Breast epithelium (tissue), 3 donors: Measurements from ENCODE around the gene HFE.

ENCODE experiments used
- CTCF ChIP-seq, 3 donors: fragments of 450-650 bp; IDR thresholded peaks; one replicate each; pipeline ENCODE4 v1.5.1; 2016 to 2017; ENCODE audit warnings: antibody characterized with exemption in 3 of 3, mild to moderate bottlenecking in 3 of 3, moderate library complexity in 3 of 3
- POLR2A ChIP-seq: fragments of 450-650 bp; IDR thresholded peaks from one replicate; pipeline ENCODE4 v1.6.1; 2016; ENCODE audit warnings: antibody characterized with exemption, mild to moderate bottlenecking, moderate library complexity
- POLR2AphosphoS5 ChIP-seq, 3 donors: sonication (generic); formaldehyde crosslinking; IDR thresholded peaks; one replicate each; pipeline ENCODE4 v1.6.1; 2017; ENCODE audit warnings: antibody characterized with exemption in 3 of 3

- no peak for TF ChIP-seq CTCF (IDR thresholded peaks at IDR 0.05)
- TF ChIP-seq POLR2A, result no peak
- no peak for TF ChIP-seq POLR2AphosphoS5 (IDR thresholded peaks at IDR 0.05)
Observed at GRCh38 chr6:26140967-26141294, 53.7 kb downstream of the HFE start.
